ENCODE results near the gene AOX1. TPM values are rescaled to one million over a fixed set of nuclear protein-coding genes. Genes with fewer than 3 reads are reported as not detected.
"Not testable (repeated sequence)": the region's sequence is repeated elsewhere in the genome, so short reads cannot be mapped to it uniquely, and the experiment has no call there.

The AOX1 gene
- total and polyA plus RNA-seq, 2 of the 8 experiments (the other 6 are each of a cell fraction or from before 2014, with no cell fraction given): 5.6 to 8.3 TPM

DNA sequence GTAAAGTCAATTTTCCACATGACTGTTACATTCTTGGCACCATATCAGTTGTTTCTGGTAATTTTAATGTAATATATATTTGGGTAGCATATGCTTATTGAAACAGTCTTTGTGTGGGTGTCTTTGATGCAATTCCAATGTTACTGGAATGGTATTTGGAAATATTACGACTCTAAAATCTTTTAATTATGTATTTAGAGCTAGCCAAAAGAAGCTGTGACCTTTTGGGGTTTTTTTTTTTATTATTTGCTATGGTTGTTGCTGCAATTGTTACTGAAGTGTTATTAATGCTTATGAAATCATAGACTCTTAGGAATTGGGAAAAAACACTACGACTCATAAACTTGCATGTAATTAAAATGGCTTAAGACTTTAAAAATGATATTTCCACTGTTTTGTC lies 95.9 kb downstream of the AOX1 start (continued):
- TF ChIP-seq RAD21 (IDR thresholded peaks at IDR 0.05 in 1 of 2, conservative IDR thresholded peaks at IDR 0.05 in 1 of 2; ENCODE audit: low read depth in 2 of 2, low read length in 2 of 2) (no peak), FOSL1 (IDR thresholded peaks at IDR 0.05; ENCODE audit: insufficient read depth, low read depth, low read length) (no peak), TCF12 (IDR thresholded peaks at IDR 0.05; ENCODE audit: low read depth, low read length) (no peak), SIRT6 (IDR thresholded peaks at IDR 0.05; ENCODE audit: low read length) (no peak)

DNA sequence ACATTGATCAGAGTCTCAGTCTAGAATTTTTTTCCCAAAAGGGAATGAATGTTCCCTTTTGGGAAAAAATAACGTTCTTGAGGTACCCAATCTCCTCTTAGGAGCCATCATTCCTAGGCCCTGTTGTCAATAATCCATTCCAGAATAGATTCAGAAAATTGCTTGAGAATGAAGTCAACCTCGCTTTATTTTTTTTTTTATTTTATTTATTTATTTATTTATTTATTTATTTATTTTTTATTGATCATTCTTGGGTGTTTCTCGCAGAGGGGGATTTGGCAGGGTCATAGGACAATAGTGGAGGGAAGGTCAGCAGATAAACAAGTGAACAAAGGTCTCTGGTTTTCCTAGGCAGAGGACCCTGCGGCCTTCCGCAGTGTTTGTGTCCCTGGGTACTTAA lies 96.6 kb downstream of the AOX1 start:
- H4K91ac ChIP-seq (replicated peaks; ENCODE audit: insufficient read length, low read length); H2AK5ac ChIP-seq (ENCODE audit: low read depth, low read length); H3K4me1 ChIP-seq (replicated peaks in 1 of 4; ENCODE audit: control insufficient read depth in 3 of 4, insufficient read depth in 4 of 4, low read length in 3 of 4); H4K5ac ChIP-seq (ENCODE audit: insufficient read length, low read depth, low read length); H3K4ac ChIP-seq (replicated peaks; ENCODE audit: insufficient read length, low read depth, low read length); CTCF ChIA-PET (ENCODE audit: partially characterized antibody); H2BK20ac ChIP-seq (ENCODE audit: low read length); H4K8ac ChIP-seq (ENCODE audit: extremely low read depth, insufficient read depth, low read length); H2BK15ac ChIP-seq (ENCODE audit: low read length); H3K14ac ChIP-seq (ENCODE audit: insufficient read length); H2AFZ ChIP-seq (ENCODE audit: low read length); H2BK12ac ChIP-seq (ENCODE audit: low read depth, low read length); H3K23ac ChIP-seq (ENCODE audit: insufficient read length); H2BK5ac ChIP-seq (ENCODE audit: low read depth, low read length); FAIRE-seq; H3K56ac ChIP-seq (replicated peaks; ENCODE audit: insufficient read length, low read depth, low read length); DNase-seq (ENCODE audit: low read depth in 1 of 2, low spot score in 2 of 2); H3K23me2 ChIP-seq (ENCODE audit: low read depth, low read length); H3K9ac ChIP-seq (replicated peaks in 1 of 4; ENCODE audit: extremely low read depth in 1 of 4, low read depth in 3 of 4, low read length in 3 of 4); H3K4me2 ChIP-seq (ENCODE audit: insufficient read depth in 1 of 2, low read depth in 2 of 2, low read length in 2 of 2); H3K4me3 ChIP-seq (ENCODE audit: extremely low read depth in 1 of 4, insufficient read depth in 2 of 4, low read depth in 3 of 4, low read length in 4 of 4); H3K9me3 ChIP-seq (ENCODE audit: insufficient read depth in 2 of 2, low read depth in 1 of 2, low read length in 1 of 2); H3K18ac ChIP-seq (ENCODE audit: extremely low read depth, low read length); H3K36me3 ChIP-seq (ENCODE audit: control insufficient read depth in 2 of 4, insufficient read depth in 4 of 4, low read length in 3 of 4); H3K79me2 ChIP-seq (ENCODE audit: control insufficient read depth in 1 of 2, insufficient read depth in 2 of 2, low read length in 2 of 2); H3K27me3 ChIP-seq (replicated peaks in 1 of 4; ENCODE audit: control insufficient read depth in 3 of 4, extremely low read depth in 1 of 4, insufficient read depth in 3 of 4, low read length in 3 of 4); H2BK120ac ChIP-seq (replicated peaks; ENCODE audit: low read depth, low read length); H4K20me1 ChIP-seq (replicated peaks in 1 of 2; ENCODE audit: control insufficient read depth in 1 of 2, insufficient read depth in 2 of 2, low read length in 2 of 2); H3K27ac ChIP-seq (ENCODE audit: low read depth, low read length); POLR2A ChIA-PET (ENCODE audit: partially characterized antibody); H3K79me1 ChIP-seq (ENCODE audit: low read depth, low read length): not testable (repeated sequence)
- 92% methylated on average over 2 of the region's 5 CpGs; no CpG with 5 or more reads in 1 of the 2 experiments for WGBS, 2 experiments (ENCODE audit: extremely low coverage in 1 of 2, insufficient coverage in 1 of 2, insufficient read length in 1 of 2, insufficient replicate concordance in 2 of 2, low coverage in 1 of 2, low lambda C conversion rate in 2 of 2, missing lambda C conversion rate in 1 of 2)
